Ecto neural progenitor cell (in vitro differentiated cells): Measurements from ENCODE around the gene VSTM2L.

ENCODE experiments used
- DNase-seq: peaks from one replicate; pipeline ENCODE4 v3.0.0-alpha.2; 2018; ENCODE audit warnings: low spot score

VSTM2L gene

DNA sequence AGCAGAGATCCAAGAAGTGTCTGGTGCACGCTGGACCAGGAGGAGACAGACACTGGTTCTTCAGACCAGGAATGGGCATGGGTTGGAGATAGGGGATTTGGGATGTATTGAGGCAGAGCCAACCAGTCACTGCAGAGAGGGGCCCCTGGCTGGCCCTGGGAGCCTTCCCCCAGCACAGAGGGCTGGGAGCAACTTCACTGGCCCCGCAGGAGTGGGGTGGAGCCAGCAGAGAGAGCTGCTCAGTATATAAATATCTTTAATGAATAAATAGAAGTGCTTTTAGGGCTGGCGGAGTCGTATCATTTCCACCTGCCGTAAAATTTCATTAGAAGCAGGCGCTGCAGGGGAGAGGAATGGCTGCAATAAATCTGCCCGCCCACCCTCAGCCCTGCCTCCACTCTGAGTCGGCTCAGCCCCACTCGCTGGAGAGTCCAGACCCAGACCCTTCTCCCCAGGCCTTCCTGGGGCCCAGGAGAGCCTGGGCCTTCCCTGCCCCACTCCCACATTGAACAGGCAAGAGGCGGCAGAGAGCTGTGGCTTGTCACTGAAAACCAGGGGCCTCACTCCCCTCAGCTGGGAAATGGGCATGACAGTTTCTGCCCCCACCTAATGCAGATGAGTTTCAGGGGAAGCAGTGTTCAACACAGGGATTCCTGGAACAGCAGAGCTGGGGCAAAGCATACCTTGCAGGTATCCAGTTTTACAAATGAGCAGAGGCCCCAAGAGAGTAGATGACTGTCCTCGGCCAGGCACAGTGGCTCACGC lies 23.9 kb upstream of the VSTM2L start:
- no peak for DNase-seq

DNA sequence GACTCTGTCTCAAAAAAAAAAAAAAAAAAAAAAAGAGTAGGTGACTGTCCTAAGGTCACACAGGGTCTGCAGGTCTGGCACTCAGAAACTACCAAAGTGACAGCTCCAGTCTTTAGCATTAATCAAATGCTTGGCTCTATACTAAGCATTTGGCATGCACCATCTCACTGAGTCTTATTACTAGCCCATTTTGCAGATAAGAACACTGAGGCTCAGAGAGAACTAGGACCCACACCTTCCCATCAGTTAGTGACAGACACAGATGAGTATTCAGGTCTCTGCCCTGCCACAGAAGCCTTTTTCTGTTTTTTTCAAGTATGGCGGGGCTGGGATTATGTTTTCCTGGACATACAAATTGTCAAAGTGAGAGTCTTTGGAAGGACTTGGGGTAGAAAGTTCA lies 23.1 kb upstream of the VSTM2L start:
- DNase-seq, result no peak

GRCh38 chr20:37880726-37881591 lies 22.0 kb upstream of the VSTM2L start:
- no peak for DNase-seq

- no peak for DNase-seq
Observed at GRCh38 chr20:37881601-37882343, 21.2 kb upstream of the VSTM2L start.

GRCh38 chr20:37882961-37883712 lies 19.8 kb upstream of the VSTM2L start:
- no peak for DNase-seq

DNA sequence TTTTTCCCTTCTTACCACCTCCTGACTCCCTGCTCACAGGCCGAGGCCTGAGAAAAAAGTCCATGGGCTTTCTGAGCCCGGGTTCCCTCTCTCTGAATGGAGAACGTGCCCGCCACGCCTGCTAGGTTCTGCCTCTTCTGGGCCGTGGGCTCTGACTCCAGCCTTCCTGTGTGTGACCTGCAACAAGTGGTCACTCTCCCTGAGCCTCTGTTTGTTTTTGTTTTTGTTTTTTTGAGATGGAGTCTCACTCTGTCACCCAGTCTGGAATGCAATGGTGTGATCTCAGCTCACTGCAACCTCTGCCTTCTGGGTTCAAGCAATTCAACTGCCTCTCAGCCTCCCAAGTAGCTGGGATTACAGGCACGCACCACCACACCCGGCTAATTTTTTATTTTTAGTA lies 17.9 kb upstream of the VSTM2L start:
- no peak for DNase-seq

DNA sequence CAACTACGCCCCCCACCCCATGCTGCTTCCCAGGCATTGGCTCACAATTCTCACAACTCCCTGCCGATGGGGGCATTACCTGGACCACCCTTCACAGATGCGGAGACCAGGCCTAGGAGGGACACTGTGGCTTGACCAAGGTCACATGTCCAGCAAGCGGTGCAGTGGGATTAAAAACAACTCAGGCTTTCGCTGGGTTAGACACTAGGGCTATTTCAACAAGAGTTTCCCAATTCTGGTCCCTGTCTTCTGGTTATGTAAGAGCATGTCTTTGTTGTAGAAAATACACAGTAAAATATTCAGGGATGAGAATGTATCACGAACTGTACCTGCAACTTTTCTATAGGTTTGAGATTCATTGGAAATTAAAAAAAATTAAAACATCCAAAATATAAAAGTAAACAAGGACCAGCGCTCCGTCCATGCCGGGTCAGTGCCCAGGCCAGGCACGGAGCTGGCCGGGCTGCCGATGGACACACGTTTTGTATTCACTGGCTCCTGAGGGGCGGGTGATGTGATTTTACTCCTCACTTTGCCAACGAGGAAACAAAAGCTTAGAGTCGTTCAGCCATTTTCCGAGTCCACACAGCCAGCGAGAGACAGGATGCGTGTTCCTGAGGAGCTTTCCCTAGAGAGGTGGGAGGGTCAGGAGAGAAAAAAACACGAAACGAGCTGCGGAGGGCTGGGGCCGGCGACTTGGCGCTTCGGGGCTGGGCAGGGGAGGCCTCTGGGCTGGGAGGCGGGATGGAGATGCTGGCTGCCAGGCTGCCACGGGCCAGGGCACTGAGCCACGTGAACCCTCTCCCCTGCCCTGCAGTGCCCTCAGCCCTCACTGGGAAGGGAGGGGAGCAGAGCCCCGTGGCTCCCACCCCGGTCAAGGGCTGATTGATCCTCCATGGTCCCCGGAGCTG lies 17.1 kb upstream of the VSTM2L start:
- DNase-seq, result no peak

- DNase-seq, result no peak
Observed at GRCh38 chr20:37886851-37887297, 16.1 kb upstream of the VSTM2L start.

- DNase-seq, result no peak
Observed at GRCh38 chr20:37888641-37889040, 14.3 kb upstream of the VSTM2L start.

DNA sequence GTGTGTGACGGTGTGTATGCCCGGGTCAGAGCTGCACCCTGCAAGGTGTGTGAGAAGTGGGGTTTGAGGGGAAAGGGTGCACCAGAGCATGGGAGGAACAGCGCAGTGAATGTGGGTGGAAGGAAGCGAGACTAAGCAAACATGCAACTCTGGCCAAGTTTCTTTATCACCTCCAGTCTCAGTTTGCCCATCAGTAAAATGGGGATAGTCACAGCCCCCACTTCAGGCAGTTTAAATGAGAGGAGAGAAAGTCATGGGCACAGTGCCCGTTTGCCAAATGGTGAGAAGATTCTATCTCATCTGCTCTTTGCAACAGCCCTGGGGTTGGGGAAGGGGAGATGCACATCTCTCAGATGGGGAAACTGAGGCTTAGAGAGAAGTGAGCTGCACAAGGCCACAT lies 12.8 kb upstream of the VSTM2L start:
- no peak for DNase-seq

GRCh38 chr20:37890643-37891042 lies 12.3 kb upstream of the VSTM2L start:
- no peak for DNase-seq

DNA sequence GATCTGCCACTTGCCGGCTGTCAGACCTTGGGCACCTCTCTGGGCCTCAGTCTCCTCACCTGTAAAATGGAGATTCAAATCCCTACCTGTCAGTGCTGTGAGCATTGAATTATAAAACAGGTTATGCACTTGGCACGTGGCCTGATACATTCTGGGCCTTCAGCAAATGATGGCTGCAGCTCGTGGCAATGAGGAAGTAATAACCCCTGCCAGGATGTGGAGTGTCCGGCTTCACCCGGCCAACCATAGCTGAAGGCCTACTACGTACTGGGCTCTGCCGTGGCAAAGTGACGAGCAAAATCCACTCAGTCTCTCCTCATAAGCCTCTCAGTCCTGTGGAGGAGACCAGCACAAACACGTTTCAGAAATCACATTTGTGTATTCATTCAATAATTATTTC lies 10.9 kb upstream of the VSTM2L start:
- no peak for DNase-seq

DNA sequence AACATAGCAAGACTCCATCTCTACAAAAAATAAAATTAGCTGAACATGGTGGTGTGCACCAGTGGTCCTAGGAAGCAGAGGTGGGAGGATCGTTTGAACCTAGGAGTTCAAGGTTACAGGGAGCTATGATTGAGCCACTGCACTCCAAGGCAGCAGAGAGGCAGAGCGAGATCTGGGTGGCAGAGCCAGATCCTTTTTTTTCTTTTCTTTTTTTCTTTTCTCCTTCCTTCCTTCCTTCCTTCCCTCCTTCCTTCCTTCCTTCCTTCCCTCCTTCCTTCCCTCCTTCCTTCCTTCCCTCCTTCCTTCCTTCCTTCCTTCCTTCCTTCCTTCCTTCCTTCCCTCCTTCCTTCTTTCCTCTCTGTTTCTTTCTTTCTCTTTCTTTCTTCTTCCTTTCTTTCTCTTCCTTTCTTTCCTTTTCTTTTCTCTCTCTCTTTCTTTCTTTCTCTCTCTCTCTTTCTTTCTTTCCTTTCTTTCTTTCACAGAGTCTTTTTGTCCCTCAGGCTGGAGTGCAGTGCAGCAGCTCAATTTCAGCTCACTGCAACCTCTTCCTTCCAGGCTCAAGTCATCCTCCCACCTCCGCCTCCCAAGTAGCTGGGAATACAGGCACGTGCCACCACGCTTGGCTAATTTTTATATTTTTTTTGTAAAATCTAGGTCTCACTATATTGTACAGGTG lies 9.2 kb upstream of the VSTM2L start:
- no peak for DNase-seq

DNA sequence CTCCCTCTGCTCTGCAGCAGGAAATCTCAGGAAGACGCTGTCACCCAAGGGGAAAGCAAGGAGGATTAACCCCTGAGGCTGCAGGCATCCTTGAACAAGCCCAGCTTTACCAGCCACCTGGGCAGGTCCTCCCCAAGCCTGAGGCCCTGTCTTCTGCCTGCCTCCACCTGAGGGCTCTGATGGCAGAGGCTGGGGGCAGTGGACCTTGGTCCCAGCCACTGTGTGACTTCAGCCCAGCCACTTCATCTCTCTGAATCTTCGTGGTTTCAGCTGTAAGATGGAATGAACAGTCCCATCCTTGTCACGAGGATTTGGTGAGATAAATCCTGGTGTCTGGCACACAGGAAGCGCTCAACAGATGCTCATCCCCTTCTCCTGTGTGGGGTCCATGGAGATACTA lies 8.5 kb upstream of the VSTM2L start:
- no peak for DNase-seq

GRCh38 chr20:37895166-37895565 lies 7.8 kb upstream of the VSTM2L start:
- no peak for DNase-seq

GRCh38 chr20:37896932-37897548 lies 5.9 kb upstream of the VSTM2L start:
- DNase-seq, result peak; percentile 72

DNA sequence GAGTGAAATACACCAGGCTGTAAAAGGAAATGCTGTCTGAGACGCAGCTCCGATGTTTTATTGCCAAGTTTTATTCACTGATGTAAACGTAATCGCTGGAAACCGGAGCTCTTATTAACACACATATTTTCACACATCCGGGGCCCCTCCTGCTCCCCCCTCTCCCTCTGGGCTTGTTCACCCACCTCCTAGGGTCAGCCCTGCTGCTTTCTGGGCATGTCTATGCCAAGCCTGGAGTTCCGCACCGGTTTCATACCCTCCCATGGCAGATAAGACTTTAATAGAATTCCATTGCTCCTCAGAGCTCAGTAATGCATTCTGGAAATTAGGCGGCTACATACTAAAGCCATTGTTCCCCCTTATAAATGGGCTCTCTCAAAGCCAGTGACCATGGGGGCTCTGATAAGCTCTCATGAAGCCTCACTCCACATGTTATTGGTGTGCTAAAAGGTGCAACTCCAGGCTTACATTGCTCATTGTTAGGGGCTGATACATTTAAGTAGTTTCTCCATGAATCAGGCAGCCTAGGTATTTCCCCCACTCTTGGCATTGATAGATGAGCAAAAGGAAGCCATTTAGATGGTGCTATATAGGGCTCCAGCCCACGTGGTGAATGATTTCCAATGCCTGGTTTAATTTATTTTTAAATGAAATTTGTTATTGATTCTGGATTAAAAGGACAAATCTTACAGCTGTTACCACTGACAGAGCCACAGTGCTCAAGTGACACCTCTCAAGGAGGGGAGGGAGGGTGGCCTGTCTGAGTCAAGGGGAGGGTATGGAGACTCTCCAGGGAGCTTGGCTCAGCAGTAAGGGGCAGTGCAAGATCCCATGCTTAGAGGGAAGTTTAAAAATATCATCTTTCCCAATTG lies 4.5 kb upstream of the VSTM2L start:
- DNase-seq, result no peak

DNA sequence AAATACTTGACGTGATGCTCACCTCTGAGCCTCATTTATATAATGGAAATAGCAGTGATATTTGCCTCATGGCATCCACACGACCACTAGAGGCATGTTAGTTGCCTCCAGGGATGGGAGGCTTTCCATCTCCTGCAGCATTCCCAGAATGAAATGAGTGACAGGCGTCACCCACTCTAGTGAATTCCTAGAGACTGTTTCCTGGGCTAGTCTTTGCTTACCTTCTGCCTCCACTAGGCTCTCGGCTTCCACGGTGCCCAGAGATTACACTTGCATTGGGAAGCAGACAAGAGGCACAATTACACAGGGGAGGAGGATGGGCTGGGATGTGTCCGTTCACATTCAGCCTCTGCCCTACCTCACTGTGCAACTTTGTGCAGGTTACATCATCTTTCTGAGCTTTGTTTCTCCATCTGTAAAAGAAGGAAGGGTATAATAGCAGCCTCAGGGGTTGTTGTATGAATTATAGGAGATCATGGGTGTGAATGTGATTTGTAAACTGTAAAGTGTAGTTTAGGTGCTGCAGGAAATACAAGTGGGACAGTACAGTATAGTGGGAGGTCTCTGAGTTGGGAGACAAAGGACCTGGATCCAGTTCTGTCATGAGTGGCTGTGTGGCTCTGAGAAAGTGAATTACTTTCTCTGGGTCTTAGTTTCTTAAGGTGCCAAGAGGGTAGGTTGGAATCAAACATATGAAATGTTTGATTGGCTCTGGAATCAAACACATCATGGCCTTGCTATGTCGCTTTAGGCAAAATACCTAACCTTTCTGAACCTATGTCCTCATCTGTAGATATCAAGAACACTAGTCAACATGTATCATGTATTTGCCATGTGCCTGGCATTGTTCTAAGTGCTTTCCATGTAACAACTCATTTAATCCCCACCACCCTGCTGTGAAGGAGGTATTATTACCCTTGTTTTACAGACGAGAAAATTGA lies 3.6 kb upstream of the VSTM2L start:
- no peak for DNase-seq
